GM20000 (cell line): ENCODE data around the gene ELOA.
"Not testable (repeated sequence)": the region's sequence is repeated elsewhere in the genome, so short reads cannot be mapped to it uniquely, and the experiment has no call there.

ENCODE experiments used
- DNase-seq: peaks from one replicate; pipeline ENCODE4 v3.0.0; 2012; ENCODE audit warnings: low spot score
- CTCF ChIP-seq: IDR thresholded peaks from 2 replicates; pipeline ENCODE4 v1.5.1; 2012; ENCODE audit warnings: mild to moderate bottlenecking, control low read depth; ENCODE audit errors: extremely low read depth, missing control alignments

The ELOA gene

DNA sequence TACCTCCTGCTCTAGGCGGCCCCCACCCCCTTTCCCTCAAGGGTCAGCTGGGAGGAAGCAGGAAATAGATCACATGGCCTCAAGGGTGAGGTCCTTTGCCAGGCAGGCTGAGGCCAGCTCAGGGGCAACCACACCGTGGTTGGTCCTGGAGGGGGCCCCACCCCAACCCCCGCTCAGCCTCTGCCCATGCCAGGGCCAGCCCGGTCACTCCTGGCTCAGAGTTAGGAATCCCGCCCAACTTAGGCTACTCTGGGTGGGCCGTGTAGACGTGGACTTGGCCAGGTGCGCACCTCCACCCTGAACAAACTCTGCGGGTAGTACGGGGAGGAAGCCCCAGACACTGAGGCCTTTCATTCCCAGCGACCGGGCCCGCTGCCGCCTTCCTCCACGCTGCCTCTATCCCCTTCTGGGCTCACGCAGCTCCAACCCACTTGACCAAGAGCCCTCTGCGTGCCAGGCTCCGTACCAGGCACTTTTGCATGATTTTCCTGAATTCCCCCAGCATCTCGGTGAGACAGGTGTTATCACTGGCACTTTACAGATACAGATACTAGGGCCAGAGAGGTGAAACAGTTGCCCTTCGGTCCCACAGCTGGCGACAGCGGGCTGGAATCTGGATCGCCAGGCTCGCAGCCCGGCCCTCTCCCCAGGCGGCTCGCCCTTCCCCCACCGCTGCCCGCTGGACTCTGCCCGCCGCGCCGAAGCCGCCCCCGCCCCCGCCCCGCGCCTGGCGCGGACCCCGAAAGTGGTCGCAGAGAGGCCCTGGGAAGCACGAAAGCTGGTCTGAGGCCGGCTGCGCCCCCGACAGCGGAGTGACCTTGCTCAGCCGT lies 56.5 kb downstream of the ELOA start:
- no peak for TF ChIP-seq CTCF
- DNase-seq = peak; percentile 83

- DNase-seq = peak; percentile 100
- TF ChIP-seq CTCF = no peak
These were observed 57.4 kb downstream of the ELOA start, which contains the start of gene GALE for GRCh38 chr1:23800400-23801337. Gene GALE, minus strand, starts transcription at chr1:23800754. Its CDS starts 1,747 bp downstream, at chr1:23799007.

GRCh38 chr1:23801338-23801748 lies 58.1 kb downstream of the ELOA start:
- no peak for DNase-seq
- no peak for TF ChIP-seq CTCF

DNA sequence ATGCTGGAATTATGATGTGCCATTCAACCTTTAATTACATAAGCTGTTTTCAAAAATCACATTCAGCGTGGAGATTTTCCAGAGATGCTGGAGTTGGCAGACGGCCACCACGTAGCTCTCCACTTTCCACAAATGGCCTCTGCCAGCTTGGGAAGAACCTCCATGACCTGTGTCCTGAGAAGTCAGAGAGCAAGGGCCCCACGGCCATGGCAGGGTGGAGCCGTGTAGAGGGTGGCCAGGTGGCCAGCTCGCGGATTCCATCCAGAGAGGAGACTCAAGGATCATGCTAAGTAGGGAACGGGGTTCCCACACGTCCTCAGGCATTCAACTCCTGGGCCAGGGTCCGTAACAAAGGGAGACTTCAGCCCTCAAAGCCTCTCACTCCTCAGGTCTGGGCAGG lies 58.6 kb downstream of the ELOA start:
- TF ChIP-seq CTCF = no peak
- DNase-seq = no peak

- not testable (repeated sequence) for DNase-seq
These were observed 59.6 kb downstream of the ELOA start for GRCh38 chr1:23802809-23803342.

GRCh38 chr1:23803674-23804073 lies 60.4 kb downstream of the ELOA start:
- no peak for TF ChIP-seq CTCF
- no peak for DNase-seq

DNA sequence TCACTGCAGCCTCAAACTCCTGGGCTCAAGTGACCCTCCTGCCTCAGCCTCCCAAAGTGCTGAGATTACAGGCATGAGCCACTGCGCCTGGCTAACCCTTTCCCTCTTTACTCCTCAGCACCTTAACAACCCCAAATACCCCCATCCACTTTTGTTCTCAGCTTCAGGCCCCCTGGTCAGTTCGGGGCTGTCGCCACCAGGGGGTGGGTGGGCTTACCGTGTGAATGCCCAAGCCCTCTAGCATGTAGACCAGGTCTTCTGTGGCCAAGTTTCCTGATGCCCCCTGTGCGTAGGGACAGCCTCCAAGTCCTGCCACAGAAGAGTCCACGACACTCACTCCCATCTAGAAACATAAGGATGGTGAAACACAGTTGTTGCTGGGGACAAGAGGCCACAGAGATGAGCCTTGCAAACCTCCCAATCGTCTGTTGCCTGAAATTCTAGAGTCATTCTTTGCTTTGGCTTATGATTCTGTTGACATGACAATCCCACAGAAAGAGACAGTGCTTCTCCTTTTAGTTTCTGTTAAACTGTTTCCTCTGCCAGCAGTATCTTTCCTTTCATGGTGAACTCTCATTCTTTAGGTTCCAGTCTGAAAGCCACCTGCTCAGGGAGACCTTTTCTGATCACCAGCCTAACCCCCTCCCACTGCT lies 61.0 kb downstream of the ELOA start:
- no peak for DNase-seq
- no peak for TF ChIP-seq CTCF
